Trophoblast cell (in vitro differentiated cells and primary cell): ENCODE measurements around the gene RAB40AL.

Source experiments
- DNase-seq, 2 donors: peaks; one replicate each; pipeline ENCODE4 v3.0.0-alpha.2; 2016
- H2AFZ ChIP-seq: 2 replicates; pipeline ENCODE4 v1.6.1; 2013; ENCODE audit warnings: low read length, moderate library complexity, mild to moderate bottlenecking; ENCODE audit not compliant: insufficient read depth, poor library complexity
- H2AK5ac ChIP-seq: 2 replicates; pipeline ENCODE4 v1.6.1; 2013; ENCODE audit warnings: mild to moderate bottlenecking, low read length
- H2BK120ac ChIP-seq: 2 replicates; pipeline ENCODE4 v1.6.1; 2013; ENCODE audit warnings: low read length, mild to moderate bottlenecking, moderate library complexity; ENCODE audit not compliant: insufficient read depth, poor library complexity
- H2BK12ac ChIP-seq: 2 replicates; pipeline ENCODE4 v1.6.1; 2013; ENCODE audit warnings: mild to moderate bottlenecking, low read length, moderate library complexity
- H2BK5ac ChIP-seq: 2 replicates; pipeline ENCODE4 v1.6.1; 2013; ENCODE audit warnings: low read length, low read depth, moderate library complexity, mild to moderate bottlenecking; ENCODE audit not compliant: poor library complexity
- H3K14ac ChIP-seq: 2 replicates; pipeline ENCODE4 v1.6.1; 2013; ENCODE audit warnings: mild to moderate bottlenecking, low read length
- H3K18ac ChIP-seq: 2 replicates; pipeline ENCODE4 v1.6.1; 2013; ENCODE audit warnings: mild to moderate bottlenecking, low read length
- H3K23ac ChIP-seq: 2 replicates; pipeline ENCODE4 v1.6.1; 2013; ENCODE audit warnings: low read length
- H3K27ac ChIP-seq: 2 replicates; pipeline ENCODE4 v1.5.1; 2013; ENCODE audit warnings: low read depth, mild to moderate bottlenecking, inconsistent platforms, low read length, moderate library complexity
- H3K27me3 ChIP-seq: 2 replicates; pipeline ENCODE4 v1.6.1; 2013; ENCODE audit warnings: inconsistent platforms, mild to moderate bottlenecking, low read length, moderate library complexity; ENCODE audit not compliant: insufficient read depth
- H3K36me3 ChIP-seq, 2 experiments: 1 replicate in 1 of 2; 2 replicates in 1 of 2; pipeline ENCODE4 v1.6.1; 2013; ENCODE audit warnings: low read length in 2 of 2, mild to moderate bottlenecking in 2 of 2, moderate library complexity in 1 of 2; ENCODE audit not compliant: insufficient read depth in 2 of 2, control insufficient read depth in 1 of 2
- H3K4ac ChIP-seq: 2 replicates; pipeline ENCODE4 v1.6.1; 2013; ENCODE audit warnings: low read depth, mild to moderate bottlenecking, low read length, moderate library complexity
- H3K4me1 ChIP-seq, 2 experiments: 1 replicate in 1 of 2; 2 replicates in 1 of 2; pipeline ENCODE4 v1.6.1; 2013; ENCODE audit warnings: low read length in 2 of 2, mild to moderate bottlenecking in 2 of 2, moderate library complexity in 1 of 2; ENCODE audit not compliant: insufficient read depth in 2 of 2, control insufficient read depth in 1 of 2
- H3K4me2 ChIP-seq: 2 replicates; pipeline ENCODE4 v1.6.1; 2013; ENCODE audit warnings: inconsistent platforms, mild to moderate bottlenecking, low read length, moderate library complexity
- H3K4me3 ChIP-seq: 2 replicates; pipeline ENCODE4 v1.5.1; 2013; ENCODE audit warnings: mild to moderate bottlenecking, low read depth, low read length, inconsistent platforms
- H3K79me1 ChIP-seq: one replicate; pipeline ENCODE4 v1.6.1; 2013; ENCODE audit warnings: low read length
- H3K79me2 ChIP-seq: 2 replicates; pipeline ENCODE4 v1.6.1; 2013; ENCODE audit warnings: low read length, mild to moderate bottlenecking; ENCODE audit not compliant: control insufficient read depth, insufficient read depth, poor library complexity
- H3K9ac ChIP-seq: 2 replicates; pipeline ENCODE4 v1.6.1; 2013; ENCODE audit warnings: mild to moderate bottlenecking, low read length
- H3K9me3 ChIP-seq: 2 replicates; pipeline ENCODE4 v1.6.1; 2013; ENCODE audit warnings: low read depth, mild to moderate bottlenecking, control low read depth, inconsistent platforms, low read length; ENCODE audit not compliant: insufficient read depth
- H4K12ac ChIP-seq: 2 replicates; pipeline ENCODE4 v1.6.1; 2013; ENCODE audit warnings: low read depth, mild to moderate bottlenecking, low read length, moderate library complexity
- H4K8ac ChIP-seq: 2 replicates; pipeline ENCODE4 v1.6.1; 2013; ENCODE audit warnings: low read depth, mild to moderate bottlenecking, low read length, moderate library complexity
- H4K91ac ChIP-seq: one replicate; pipeline ENCODE4 v1.6.1; 2013; ENCODE audit warnings: low read depth, mild to moderate bottlenecking, low read length, moderate library complexity
- WGBS: extraction: QIAGEN DNeasy Blood & Tissue Kit; methylation state at CpG from one replicate; pipeline ENCODE4 v1.1.7; 2013; ENCODE audit warnings: missing lambda C conversion rate; ENCODE audit not compliant: insufficient read length, insufficient coverage; ENCODE audit errors: extremely low coverage; 5-methylcytosine and 5-hydroxymethylcytosine counted together

RAB40AL gene

DNA sequence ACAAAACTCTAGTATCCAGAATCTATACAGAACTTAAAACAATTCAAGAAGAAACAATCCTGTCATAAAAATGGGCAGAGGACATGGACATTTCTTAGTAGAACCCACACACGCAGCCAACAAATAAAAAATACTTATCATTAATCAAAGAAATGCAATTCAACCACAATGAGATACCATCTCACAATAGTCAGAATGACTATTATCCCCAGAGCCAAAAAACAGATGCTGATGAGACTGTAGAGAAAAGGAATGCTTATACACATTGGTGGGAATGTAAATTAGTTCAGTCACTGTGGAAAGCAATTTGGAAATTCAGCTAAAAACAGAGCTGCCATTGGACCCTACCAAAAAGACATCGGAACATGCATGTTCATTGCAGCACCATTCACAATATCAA, 37.9 kb downstream of the RAB40AL start:
- Histone ChIP-seq H2BK5ac (no peak overlapping the region), H3K9me3 (no peaks in the 10 kb centered on the region), H3K27ac (no peak overlapping the region), H3K79me2 (no peaks in the 10 kb centered on the region), H2BK120ac (no peak overlapping the region), H4K91ac (no peak overlapping the region), H3K4me1 (no peaks in the 10 kb centered on the region), H2AK5ac (no peak overlapping the region), H3K4me3 (no peak overlapping the region), H4K12ac (no peak overlapping the region), H3K18ac (no peak overlapping the region), H2BK12ac (no peak overlapping the region), H3K79me1 (no peaks in the 10 kb centered on the region), H3K23ac (no peak overlapping the region), H3K9ac (no peak overlapping the region), H3K14ac (no peak overlapping the region), H3K4me2 (no peak overlapping the region), H2AFZ (no peak overlapping the region), H3K4ac (no peak overlapping the region), H3K36me3 (no peaks in the 10 kb centered on the region), H4K8ac (no peak overlapping the region), H3K27me3 (no peaks in the 10 kb centered on the region)
- no peak for DNase-seq
- WGBS, result no CpG with 5 or more reads among the region's 2 CpGs

DNA sequence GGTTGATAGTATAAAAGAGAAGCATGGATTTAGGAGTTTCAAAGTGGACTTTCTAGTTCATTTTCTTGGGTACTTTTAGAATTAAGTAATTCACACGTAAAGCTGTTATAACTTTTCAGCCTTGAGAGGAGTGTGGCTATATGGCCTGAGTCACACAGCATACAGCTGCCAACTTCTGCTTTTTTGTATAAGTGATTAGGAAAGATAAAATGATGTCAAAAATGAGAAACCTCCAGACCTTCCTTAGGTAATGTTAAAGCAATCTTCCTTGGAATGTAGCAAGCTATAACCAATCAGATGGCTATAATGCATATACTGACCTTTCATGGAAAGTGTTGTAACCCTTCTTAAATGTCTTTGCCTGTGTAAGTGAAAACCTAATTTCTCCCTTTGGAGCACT, 39.2 kb downstream of the RAB40AL start:
- H2AK5ac ChIP-seq, result no peak overlapping the region
- H2BK12ac ChIP-seq, result no peak overlapping the region
- H3K4me2 ChIP-seq, result no peak overlapping the region
- H3K79me1 ChIP-seq, result no peaks in the 10 kb centered on the region
- H3K18ac ChIP-seq, result no peak overlapping the region
- H3K4ac ChIP-seq, result no peak overlapping the region
- no peak overlapping the region for H3K9ac ChIP-seq
- no peak overlapping the region for H2AFZ ChIP-seq
- H3K4me1 ChIP-seq, result no peaks in the 10 kb centered on the region
- H4K12ac ChIP-seq, result no peak overlapping the region
- no peaks in the 10 kb centered on the region for H3K36me3 ChIP-seq
- H4K8ac ChIP-seq, result no peak overlapping the region
- no CpG with 5 or more reads among the region's 1 CpG for WGBS
- DNase-seq, result peak; percentile 13 to 75
- H3K27me3 ChIP-seq, result no peaks in the 10 kb centered on the region
- H3K9me3 ChIP-seq, result no peaks in the 10 kb centered on the region
- H3K4me3 ChIP-seq, result no peak overlapping the region
- H4K91ac ChIP-seq, result no peak overlapping the region
- H3K27ac ChIP-seq, result no peak overlapping the region
- no peak overlapping the region for H2BK120ac ChIP-seq
- no peak overlapping the region for H3K14ac ChIP-seq
- no peak overlapping the region for H3K23ac ChIP-seq
- H3K79me2 ChIP-seq, result no peaks in the 10 kb centered on the region
- H2BK5ac ChIP-seq, result no peak overlapping the region

- H3K27ac ChIP-seq, result no peak overlapping the region
- no peak overlapping the region for H3K4me2 ChIP-seq
- no peak overlapping the region for H3K9ac ChIP-seq
- H4K91ac ChIP-seq, result no peak overlapping the region
- H2AFZ ChIP-seq, result no peak overlapping the region
- no peak overlapping the region for H3K4me3 ChIP-seq
- no peak overlapping the region for H3K14ac ChIP-seq
- no peaks in the 10 kb centered on the region for H3K4me1 ChIP-seq
- H2BK5ac ChIP-seq, result no peak overlapping the region
- DNase-seq, result no peak
- no peak overlapping the region for H4K8ac ChIP-seq
- no peak overlapping the region for H2AK5ac ChIP-seq
- no peak overlapping the region for H3K23ac ChIP-seq
- WGBS, result no CpG with 5 or more reads among the region's 4 CpGs
- no peak overlapping the region for H3K4ac ChIP-seq
- H4K12ac ChIP-seq, result no peak overlapping the region
- no peak overlapping the region for H2BK12ac ChIP-seq
- no peak overlapping the region for H2BK120ac ChIP-seq
- no peak overlapping the region for H3K18ac ChIP-seq
- no peaks in the 10 kb centered on the region for H3K27me3 ChIP-seq
- no peaks in the 10 kb centered on the region for H3K9me3 ChIP-seq
- no peaks in the 10 kb centered on the region for H3K79me2 ChIP-seq
- H3K36me3 ChIP-seq, result no peaks in the 10 kb centered on the region
- H3K79me1 ChIP-seq, result no peaks in the 10 kb centered on the region
Measured at GRCh38 chrX:102976793-102977495, 39.9 kb downstream of the RAB40AL start.

DNA sequence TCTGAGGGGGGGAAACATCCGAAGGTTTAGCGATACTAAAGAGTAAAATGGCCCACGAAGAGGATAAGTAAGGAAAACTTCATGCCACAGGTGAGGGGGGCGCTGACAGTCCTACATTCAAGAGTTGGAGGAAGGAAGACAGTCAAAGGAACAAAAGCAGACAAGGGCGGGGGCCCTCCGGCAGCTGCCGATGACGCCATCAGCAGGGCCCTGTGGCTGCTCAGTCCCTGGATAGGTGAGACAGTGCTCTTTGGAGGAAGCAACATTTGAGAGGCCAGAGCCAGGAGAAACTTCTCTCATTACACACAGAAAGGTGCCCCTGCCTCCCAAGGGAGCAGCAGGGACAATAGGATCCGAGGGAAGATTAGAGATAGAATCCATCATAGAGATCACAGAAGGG, 41.5 kb downstream of the RAB40AL start:
- Histone ChIP-seq H3K4ac (no peak overlapping the region), H3K4me3 (no peak overlapping the region), H3K23ac (no peak overlapping the region), H3K4me2 (no peak overlapping the region), H3K4me1 (no peaks in the 10 kb centered on the region), H2BK12ac (no peak overlapping the region), H3K9me3 (no peaks in the 10 kb centered on the region), H3K27me3 (no peaks in the 10 kb centered on the region), H3K36me3 (no peaks in the 10 kb centered on the region), H3K9ac (no peak overlapping the region), H2AK5ac (no peak overlapping the region), H2BK120ac (no peak overlapping the region), H3K79me2 (no peaks in the 10 kb centered on the region), H3K79me1 (no peaks in the 10 kb centered on the region), H2BK5ac (no peak overlapping the region), H3K18ac (no peak overlapping the region), H4K91ac (no peak overlapping the region), H4K12ac (no peak overlapping the region), H3K14ac (no peak overlapping the region), H4K8ac (no peak overlapping the region), H3K27ac (no peak overlapping the region), H2AFZ (no peak overlapping the region)
- DNase-seq, result no peak
- WGBS, result no CpG with 5 or more reads among the region's 9 CpGs
